HG02798 (cell line): ENCODE measurements around the gene PTPRT.
A peak's percentile ranks its signal among the peaks of the same experiment; 100 is the strongest.

Source experiments
- ATAC-seq: cut with Tn5 transposase; IDR thresholded peaks from one replicate; pipeline ENCODE4 v1.9.1; 2021; ENCODE audit warnings: mild to moderate bottlenecking; ENCODE audit not compliant: unreplicated experiment, poor library complexity

The PTPRT gene

GRCh38 chr20:42524058-42524457 is 665.6 kb downstream of the PTPRT start:
- ATAC-seq, result no peak

- ATAC-seq, result no peak
Observed at GRCh38 chr20:42516692-42517091, 673.0 kb downstream of the PTPRT start.

DNA sequence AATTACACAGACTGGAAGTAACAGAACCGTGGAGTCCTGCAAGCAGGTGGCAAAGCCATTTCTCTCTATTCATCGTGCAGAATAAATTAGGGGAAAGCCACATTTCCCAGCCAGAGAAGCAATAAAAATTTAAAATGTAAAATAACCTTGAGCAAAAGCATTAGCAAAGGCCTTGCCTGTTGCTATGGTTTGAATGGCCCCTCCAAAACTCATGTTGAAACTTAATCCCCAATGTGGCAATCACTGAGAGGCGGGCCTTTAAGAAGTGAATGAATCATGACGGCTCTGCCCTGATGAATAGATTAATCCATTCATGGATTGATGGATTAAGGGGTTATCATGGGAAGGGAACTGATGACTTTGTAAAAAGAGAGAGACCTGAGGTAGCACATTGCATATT is 679.0 kb downstream of the PTPRT start:
- no peak for ATAC-seq

DNA sequence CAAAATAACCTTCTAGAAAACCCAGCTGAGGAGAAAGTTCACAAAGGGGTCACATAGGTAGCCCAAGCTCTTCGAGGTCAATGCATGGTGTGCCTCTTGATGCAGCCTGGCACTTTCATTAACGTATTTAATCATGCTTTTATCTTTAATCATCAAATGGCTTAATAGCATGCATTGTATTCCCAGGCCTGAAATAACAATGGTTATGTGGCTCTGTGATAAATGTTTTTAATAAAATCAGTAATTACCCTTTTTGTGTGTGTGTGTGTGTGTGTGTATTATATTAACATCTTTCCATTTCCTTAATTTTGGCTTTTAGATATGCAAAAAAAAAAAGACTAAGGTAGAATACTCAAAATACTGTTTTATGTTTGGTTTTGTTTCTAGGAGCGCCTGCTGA is 681.8 kb downstream of the PTPRT start:
- no peak for ATAC-seq

DNA sequence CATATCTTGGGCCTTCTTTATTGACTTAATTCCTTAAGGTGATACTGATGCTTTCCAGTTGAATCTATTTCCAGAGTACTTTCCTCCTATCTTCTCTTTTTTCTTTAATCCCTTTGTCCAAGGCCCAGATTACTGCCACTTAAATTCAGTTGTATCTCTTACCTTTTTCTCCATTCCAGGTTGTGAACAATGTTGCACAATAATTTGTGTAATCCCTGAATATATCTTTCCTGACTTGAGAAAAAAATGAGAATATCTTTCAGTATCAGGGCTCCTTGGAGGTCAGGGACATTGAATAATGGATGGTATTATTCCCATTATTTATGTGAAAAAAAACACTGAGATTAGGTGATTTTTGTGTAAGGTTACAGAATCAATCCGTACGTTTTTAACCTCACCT is 683.3 kb downstream of the PTPRT start:
- ATAC-seq, result no peak

DNA sequence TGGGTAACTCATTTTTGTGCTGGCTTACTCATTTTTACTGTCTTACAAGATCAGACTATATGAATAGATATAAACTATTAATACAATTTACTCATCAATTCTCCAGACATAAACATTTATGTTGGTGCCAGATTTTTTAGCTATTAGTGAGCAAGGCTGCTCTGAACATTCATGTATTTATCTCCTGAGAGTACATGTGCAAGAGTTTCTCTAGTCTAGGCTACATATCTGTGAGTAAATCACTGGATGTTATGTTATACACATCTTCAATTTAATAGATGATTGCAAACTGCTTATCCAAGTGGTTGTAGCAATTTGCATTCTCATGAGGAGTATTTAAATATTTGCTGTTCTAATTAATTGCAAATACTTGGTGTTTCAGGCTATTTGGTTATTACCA is 687.1 kb downstream of the PTPRT start:
- ATAC-seq, result no peak

DNA sequence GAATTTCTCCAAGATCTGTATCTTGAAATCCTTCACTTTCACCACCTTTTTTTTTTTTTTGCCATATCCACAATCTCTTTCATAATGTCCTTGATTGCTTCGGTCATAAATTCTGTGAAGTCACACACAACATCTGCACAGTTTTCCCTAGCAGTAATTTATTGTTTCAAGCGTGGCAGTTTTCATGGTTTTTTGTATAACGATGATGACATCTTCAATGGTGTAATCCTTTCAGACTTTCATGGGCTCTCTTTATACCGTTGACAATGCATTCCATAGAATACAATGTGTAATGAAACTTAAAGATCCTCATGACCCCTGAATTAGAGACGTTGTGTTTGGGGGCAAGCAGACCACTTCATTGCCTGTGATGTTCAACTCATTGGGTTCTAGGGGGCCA is 693.1 kb downstream of the PTPRT start:
- ATAC-seq, result no peak

DNA sequence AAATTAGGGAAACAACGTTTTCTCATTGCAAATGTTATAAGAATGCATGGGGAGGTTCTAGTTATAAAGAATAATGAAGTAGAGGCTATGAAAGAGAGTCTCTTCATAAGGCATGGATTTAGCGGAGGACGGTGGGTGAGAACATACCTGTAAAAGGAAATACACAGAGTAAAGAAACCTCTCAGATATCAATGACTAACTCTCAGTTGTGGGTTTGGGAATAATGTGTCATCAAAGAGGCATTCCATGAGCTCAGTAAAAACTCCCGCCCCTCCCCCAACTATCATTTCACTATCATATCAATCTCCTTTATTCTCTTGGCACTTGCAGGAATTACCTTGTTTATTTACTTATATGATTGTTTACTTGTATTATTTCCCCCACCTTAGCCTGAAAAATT is 695.4 kb downstream of the PTPRT start:
- no peak for ATAC-seq

GRCh38 chr20:42493001-42493400 is 696.7 kb downstream of the PTPRT start:
- ATAC-seq, result no peak

- no peak for ATAC-seq
Observed at GRCh38 chr20:42492290-42492689, 697.4 kb downstream of the PTPRT start.

DNA sequence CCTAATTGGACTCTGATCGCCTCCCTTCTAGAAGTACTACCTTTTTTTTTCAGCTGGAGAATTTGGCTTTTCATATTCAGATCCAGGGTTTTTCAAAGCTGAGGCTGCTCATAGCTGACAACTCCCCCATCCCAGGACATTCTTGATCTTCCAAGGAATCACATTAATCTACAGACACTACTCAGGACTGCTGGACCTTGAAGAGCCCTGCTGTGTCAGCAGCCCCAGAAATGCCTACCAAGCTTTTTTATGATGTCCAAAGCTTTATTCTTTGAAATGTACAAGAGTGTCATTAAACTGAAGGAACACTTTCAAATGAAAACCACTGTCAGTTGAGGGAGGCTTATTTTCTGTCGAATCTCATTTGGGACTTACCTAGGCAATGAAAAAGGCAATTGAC is 704.1 kb downstream of the PTPRT start:
- ATAC-seq, result no peak

DNA sequence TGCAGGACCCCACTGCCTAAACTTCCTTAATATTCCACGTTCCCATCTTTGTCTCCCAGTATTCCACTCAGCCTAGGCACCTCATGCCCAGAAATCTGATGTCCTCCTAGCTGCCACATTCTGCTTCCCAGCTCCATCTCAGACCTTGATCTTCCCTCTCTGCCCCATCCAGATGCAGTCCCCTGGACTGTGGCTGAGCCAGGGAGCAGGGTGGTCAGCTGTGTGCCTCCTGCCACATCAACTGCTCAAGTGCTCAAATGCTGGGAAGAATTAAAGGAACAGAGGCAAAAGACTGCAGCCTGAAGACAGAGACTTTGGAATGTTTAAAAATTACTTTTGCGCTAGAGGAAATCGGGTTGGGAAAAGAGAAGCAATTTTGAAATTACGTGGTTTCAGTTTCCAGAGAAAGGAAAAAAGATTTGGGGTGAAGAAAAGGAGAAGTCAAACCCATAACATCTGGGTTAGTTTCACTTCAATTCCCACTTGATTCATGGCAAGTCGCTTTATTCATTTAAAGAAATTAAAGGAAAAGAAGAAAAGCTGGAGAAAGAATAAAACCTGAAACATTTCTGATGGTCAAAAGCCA is 704.8 kb downstream of the PTPRT start:
- no peak for ATAC-seq

DNA sequence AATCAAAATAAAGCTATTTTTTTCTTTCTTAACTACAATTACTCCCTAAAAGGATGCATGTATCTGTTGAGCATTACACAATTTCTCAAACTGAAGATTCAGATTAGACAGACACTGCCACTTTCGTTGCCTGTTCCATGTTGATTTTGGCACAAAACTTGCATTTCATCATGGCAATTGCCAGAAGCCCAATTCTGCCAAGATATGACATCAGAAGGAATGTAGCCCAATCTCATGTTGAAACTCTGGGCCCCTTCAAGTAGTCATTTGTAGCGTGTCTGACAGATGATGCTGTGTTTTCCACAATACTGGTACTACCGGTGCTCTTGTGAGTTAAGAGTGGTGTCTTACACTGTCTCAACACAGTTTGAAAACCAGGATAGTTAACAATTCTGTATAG is 705.4 kb downstream of the PTPRT start:
- ATAC-seq, result no peak

- no peak for ATAC-seq
Observed at GRCh38 chr20:42483730-42484303, 705.9 kb downstream of the PTPRT start.

DNA sequence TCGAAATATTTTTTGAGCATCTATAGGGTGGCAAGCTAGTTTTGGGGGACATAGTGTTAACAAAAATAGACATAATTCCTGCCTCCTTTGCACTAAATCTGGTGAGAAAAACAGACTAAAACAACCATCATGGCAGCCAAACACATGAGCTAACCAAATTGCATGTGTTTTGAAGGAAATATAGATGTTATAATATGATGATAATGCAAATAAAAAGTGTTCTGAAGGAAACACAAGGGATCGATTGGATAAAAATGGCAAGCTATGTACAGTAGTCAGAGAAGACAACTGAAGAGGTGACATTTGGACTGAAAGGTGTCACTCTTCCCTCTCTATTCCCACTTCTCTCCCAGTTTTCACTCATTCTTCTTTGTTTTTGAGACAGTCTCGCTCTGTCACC is 706.9 kb downstream of the PTPRT start:
- ATAC-seq, result no peak

- ATAC-seq, result no peak
Observed at GRCh38 chr20:42475773-42476172, 713.9 kb downstream of the PTPRT start.

GRCh38 chr20:42474646-42475045 is 715.1 kb downstream of the PTPRT start:
- ATAC-seq, result no peak

DNA sequence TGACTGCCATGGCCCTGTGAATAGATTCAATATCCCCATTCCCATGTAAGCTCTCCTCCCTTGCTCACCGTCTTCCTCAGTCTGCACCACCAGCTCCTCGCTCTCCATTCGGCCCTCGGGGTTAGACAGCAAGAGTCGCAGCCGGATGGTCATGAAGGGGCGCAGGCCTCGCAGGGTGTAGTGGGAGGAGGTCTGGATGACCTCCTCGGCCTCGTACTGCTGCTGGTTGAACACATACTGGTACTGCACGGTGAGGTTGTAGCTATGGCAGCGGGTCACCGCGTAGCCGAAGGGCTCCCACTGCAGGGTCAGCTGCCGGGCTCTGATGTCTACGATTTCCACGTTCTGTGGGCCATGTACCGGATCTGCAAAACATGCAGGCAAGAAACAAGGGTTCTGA is 717.5 kb downstream of the PTPRT start:
- ATAC-seq, result no peak

DNA sequence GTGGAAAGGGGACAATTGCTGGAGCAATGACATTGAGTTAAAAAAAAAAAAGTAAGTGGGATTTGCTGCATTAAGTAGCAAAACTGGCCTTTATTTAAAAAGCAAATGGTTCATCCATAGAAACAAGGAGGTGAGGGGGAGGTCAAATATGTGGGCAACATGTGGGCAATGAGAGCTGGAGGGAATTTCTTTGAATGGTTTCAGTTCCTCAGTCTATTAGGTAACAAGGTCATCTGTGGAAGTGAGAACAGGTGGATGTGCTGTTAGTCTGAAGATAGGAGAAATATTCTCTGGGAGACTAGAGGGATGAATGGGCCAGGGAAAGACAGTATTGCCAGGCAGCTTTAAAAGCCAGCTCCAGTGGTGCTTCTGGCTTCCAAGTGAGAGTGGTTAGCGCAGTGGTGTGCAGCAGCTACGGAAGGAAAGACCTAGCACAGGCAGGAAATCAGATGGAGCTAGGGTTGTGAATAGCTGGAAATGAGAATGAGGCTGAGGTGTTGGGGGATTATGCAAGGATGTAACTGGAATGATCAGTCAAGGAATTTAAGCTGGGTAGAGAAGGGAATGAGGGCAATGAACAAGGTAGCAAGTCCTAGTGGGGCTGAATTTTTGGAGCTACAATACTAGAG is 727.6 kb downstream of the PTPRT start:
- ATAC-seq, result peak; percentile 51

GRCh38 chr20:42461291-42461690 is 728.4 kb downstream of the PTPRT start:
- no peak for ATAC-seq

- ATAC-seq, result no peak
Observed at GRCh38 chr20:42447270-42447669, 742.4 kb downstream of the PTPRT start.

- no peak for ATAC-seq
Observed at GRCh38 chr20:42444799-42445198, 744.9 kb downstream of the PTPRT start.
